CD1c-positive myeloid dendritic cell (primary cell): ENCODE results near the gene LSAMP.
"Not testable (repeated sequence)": the region's sequence is repeated elsewhere in the genome, so short reads cannot be mapped to it uniquely, and the experiment has no call there.

ENCODE experiments used
- DNase-seq: peaks from one replicate; pipeline ENCODE4 v3.0.0-alpha.2; 2016; ENCODE audit errors: extremely low spot score

The LSAMP gene

GRCh38 chr3:116111765-116112164 lies 333.5 kb downstream of the LSAMP start:
- DNase-seq, result no peak

- DNase-seq, result no peak
These were observed 341.3 kb downstream of the LSAMP start for GRCh38 chr3:116103868-116104530.

DNA sequence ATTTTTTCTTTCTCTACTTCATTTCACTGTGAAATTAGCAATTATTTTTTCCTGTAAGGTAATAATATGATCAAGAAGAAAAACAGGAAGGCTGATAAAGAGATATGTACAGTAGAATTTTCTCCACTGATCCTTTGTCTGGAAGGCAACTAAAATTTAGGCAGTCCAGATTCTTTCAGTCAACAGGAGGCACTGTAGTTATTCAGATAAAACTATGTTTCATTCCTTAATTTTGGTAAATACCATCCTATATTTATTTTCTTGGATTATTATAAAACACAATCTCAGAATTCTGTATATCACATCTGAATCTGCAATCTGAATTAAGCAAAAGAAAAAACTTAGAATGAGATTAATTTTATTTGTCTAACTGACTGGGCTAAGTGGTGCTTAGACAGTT lies 343.2 kb downstream of the LSAMP start:
- DNase-seq, result no peak

- no peak for DNase-seq
These were observed 348.1 kb downstream of the LSAMP start for GRCh38 chr3:116097226-116097625.

GRCh38 chr3:116096631-116097030 lies 348.7 kb downstream of the LSAMP start:
- DNase-seq, result no peak

DNA sequence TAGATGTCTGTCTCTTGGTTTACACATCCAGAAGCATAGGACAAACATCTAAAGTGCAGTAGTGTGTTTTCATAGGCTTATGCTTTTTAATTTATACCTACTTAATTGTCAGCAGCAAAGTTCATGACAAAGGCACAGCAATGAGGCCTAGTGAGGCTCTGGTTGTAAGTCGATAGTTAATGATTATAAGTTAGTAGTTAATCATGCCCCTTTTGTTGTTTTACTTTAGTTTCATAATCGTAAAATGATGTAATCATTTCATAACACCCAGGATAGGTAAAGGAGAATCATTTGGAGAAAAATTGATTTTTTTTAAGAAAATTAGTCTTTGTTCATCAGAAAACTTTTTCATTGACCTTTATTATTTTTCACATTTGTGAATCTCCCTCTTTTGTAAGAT lies 351.9 kb downstream of the LSAMP start:
- DNase-seq, result no peak

GRCh38 chr3:116087426-116087825 lies 357.9 kb downstream of the LSAMP start:
- no peak for DNase-seq

- no peak for DNase-seq
These were observed 360.1 kb downstream of the LSAMP start for GRCh38 chr3:116084999-116085791.

DNA sequence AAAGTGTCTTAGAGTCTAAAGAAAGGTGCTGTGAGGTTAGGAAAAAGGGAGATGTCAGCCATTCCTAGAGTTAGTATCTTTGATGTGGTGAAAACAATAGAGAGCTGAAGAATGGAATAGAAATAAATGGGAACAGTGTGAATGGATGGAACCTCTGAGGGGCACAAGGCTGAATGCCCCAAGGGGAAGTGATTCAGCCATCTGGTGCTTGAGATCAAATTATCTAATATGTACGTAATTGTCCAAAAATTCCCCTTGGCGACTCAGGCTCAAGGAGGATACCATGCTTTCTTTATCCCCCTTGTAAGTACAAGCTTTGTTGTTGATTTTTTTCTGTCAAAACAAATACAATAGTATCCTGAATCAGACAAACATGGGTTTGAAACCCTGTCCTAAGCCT lies 361.6 kb downstream of the LSAMP start:
- no peak for DNase-seq

DNA sequence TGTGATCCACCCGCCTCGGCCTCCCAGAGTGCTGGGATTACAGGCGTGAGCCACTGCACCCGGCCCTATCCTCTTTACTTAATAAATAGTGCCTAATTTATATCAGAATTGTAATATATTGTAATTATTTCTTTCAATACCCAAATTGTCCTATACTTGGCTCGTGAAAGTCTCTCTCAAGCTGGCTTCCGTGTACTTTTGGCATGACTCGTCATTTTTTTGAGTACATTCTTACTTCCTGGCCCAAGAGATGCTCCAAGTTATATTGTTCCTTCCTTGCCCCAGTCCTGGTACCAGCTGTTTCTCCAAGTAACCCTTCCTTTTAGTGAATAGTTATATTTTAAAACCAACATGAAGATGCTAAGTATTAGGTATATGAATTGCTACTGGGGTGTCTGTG lies 366.7 kb downstream of the LSAMP start:
- DNase-seq, result no peak

GRCh38 chr3:116077557-116077956 lies 367.7 kb downstream of the LSAMP start:
- no peak for DNase-seq

- DNase-seq, result no peak
These were observed 368.2 kb downstream of the LSAMP start for GRCh38 chr3:116077059-116077458.

DNA sequence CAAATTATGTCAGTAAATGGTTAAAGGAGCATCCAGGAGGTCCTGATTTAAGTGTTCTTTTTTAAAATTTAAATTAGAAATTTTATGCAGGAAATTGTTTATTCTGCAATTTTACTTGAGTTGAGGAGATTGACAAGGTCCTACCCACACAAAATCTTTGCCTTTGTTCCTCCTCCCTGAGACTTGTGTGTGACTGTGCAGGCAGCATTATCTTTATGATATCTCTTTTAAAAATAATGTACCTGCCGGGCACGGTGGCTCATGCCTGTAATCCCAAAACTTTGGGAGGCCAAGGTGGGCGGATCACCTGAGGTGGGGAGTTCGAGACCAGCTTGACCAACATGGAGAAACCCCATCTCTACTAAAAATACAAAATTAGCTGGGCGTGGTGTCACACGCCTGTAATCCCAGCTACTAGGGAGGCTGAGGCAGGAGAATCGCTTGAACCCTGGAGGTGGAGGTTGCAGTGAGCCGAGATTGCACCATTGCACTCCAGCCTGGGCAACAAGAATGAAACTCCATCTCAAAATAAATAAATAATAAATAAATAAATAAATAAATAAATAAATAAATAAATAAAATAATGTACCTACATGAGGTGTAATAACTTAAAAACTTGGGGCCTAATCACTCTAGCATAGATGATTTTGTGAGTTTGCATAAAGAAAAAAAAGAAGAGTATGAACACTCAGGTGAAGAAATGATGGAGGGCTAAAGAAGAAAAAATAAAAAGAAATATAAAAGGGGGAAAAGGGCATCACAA lies 374.6 kb downstream of the LSAMP start:
- DNase-seq, result not testable (repeated sequence)

DNA sequence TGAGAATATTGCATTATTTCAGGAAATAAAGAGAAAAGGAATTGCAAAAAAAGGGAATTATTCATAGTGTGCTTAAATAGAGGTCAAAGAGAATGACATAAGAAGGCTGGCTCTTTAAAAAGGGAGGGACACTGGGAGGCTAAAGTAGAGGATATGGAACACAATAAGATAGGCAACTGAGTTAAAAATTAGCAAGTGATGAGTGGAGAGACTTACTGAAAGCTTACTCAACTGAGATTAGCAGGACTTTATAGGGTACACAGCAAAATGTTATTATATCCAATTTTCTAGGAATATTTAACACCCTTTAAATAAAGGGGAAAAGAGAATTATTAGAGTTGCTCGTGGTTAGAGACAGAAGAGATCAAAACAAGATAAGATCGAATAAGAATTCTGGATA lies 375.2 kb downstream of the LSAMP start:
- no peak for DNase-seq

DNA sequence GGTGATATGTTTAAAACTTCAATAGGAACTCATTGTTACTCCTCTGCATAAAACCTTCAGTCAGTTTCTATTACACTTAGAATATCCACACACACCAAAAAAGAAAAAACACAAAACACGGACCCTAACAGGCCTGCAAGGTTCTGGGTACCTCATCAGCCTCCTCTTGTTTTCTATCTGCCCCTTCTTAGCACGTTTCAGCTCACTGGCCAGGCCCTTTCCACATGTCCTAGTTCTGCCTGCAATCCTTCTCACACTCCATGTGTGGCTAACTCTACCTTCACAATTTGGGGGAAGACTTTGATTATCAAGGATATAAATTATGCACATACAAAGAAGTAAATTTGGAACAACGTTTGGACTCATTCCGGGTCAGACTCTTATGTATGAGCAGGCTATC lies 376.3 kb downstream of the LSAMP start:
- no peak for DNase-seq

- DNase-seq, result no peak
These were observed 378.0 kb downstream of the LSAMP start for GRCh38 chr3:116067326-116067725.

DNA sequence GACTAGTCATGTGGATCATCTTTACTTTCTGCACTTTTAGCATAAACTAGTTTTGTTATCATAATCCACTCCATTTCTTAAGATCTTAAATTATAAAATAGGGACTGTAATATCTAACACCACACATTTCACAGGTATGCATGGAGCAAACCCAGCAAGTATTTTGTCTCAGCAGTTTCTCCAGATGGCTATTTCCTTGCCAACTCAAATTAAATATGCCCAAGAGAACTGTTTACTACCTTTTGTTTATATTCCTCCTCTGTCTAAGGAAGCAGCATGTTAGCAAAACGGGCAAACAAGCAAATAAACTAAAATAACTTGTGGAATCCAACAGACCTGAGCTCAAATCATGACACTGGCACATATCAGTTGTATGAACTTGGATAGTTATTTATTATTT lies 379.8 kb downstream of the LSAMP start:
- DNase-seq, result no peak

DNA sequence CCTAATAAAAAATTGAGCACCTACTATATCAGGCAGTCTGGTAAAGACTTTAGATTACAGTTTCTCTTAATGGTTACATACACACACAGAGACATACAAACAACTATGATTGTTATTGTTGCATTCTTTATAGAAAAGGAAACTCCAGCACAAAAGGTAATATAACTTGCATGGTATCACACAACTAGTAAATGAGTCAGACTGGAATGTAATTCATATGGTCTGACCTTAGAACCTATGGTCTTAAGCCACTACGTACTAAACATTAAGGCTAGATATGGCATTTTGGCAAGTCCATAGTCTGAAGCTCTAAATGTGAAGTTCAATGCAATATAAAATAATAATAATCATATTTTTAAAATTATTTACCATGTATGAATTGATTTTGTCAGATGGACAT lies 380.6 kb downstream of the LSAMP start:
- DNase-seq, result no peak

GRCh38 chr3:116059421-116060096 lies 385.7 kb downstream of the LSAMP start:
- no peak for DNase-seq

GRCh38 chr3:116058844-116059243 lies 386.4 kb downstream of the LSAMP start:
- no peak for DNase-seq

DNA sequence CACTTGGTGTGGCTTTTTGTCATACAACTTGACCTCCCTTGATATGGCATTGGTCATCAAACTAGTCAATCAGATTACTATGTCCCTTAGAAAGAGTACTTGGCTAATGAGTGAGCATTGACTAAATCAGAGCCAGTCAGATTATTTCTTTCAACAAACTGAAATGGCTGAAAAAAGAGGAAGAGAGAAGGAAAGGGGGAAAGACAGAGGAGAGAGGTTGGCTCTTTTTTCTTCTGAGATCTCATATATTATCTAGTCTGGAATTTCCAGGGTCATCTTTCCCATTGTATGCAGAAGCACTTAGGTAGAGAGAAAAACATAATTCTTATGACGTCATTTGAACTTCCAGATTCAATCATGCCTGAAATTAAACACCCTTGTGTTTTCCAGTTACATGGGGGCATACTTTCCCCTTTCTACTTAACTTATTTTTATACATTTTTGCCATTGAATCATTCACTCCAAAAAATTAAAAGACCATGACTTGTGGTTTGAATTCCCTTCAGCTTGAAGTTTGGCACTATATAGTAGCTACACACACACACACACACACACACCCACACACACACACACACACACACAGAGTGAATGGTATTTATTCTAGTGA lies 387.8 kb downstream of the LSAMP start:
- DNase-seq, result no peak

GRCh38 chr3:116056280-116056679 lies 389.0 kb downstream of the LSAMP start:
- DNase-seq, result no peak
